ENCODE data around the gene TMEM40.
"Not testable (repeated sequence)": the region's sequence is repeated elsewhere in the genome, so short reads cannot be mapped to it uniquely, and the experiment has no call there.

Gene TMEM40

DNA sequence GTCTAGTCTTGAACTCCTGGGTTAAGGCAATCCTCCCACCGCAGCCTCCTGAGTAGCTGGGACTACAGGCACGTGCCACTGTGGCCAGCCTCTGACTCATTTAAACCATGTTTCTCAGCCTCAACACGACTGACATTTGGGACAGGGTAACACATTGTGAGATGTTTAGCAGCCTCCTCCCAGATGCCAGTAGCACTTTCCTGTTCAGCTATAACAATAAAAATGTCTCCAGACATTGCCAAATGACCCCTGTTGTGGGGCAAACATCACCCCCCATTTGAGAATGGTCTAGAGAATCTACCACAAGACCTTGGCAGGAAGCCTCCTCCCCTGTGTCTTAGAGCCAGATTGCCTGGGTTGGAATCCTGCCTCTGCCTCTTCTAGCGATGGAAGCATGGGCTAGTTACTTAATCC lies 8.4 kb downstream of the TMEM40 start:
- DNase-seq (ENCODE audit: low spot score): no peak

DNA sequence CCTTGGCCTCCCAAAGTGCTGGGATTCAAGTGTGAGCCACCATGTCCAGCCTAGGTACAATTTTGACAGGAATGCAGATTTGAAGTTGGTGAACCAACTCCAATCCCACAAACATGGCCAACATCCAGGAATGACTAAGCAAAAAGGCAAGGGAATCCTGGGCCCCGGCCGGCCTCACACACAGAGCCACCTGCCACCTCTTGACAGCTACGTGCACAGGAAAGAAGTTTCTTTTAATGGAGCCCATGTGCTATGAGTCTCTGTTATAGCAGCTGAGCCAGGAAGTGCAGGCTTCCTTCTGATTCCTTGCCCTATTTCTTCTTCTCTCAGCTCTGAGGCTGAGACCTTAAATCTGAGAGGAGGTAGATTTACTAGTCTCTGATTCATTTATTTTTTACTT lies 8.8 kb downstream of the TMEM40 start:
- no peak for DNase-seq (ENCODE audit: low spot score)

DNA sequence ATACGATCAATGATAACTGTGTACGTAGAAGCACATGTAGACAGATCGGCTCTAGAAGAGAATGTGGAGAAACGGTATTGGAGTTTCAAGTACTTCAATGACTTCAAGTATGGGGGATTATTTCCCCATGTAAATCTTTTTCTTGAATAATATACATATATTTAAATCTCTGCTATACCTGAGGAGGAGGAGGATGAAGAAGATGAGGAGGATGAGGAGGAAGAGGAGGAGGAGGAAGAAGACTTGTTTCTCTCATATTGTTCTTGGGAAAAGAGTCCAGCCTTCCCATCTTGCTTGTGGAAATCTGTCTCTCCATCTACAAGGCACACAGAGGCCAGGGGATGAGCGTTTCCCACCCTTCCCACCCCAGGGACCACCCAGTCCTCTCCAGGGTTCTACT lies 10.6 kb downstream of the TMEM40 start:
- no peak for DNase-seq (ENCODE audit: low spot score)

DNA sequence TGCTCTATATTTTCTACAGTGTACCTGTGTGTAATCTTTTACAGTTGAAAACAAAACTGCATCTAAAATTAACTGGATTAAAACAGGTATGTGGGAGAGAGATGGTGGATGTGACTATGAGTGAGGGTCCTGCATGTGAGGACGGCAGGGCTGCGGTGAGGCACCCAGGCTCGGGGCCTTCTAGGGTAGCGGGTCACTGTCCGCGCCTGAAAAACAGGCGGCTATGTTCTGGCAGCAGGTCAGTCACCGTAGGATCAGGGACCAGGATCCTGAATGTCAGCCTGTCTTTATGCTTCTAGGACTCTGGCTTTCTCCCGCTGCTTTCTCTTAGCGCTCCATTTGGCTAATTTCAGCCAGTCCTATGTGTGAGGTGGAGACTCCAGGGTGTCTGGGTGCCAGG lies 12.6 kb downstream of the TMEM40 start:
- DNase-seq (ENCODE audit: low spot score): no peak

DNA sequence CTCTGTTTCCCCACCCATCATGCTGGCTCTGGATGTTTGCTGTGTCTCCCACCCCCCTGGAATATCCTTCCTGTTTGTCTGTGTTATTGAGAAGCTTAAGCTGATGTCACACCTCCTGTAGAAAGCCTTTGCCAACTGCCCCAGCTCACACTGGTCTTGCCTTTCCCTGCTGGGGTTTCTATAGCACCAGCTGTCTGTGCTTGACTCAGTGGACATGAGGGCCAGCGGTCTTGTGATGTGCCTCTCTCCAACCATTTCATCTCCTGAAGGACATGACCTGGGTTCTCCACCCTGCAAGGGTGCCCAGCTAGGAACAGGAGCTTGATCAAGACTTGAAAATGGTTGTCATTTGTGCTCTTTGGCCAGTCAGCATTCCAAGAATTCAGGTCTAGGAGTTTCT lies 14.7 kb downstream of the TMEM40 start:
- no peak for DNase-seq (ENCODE audit: low spot score)

DNA sequence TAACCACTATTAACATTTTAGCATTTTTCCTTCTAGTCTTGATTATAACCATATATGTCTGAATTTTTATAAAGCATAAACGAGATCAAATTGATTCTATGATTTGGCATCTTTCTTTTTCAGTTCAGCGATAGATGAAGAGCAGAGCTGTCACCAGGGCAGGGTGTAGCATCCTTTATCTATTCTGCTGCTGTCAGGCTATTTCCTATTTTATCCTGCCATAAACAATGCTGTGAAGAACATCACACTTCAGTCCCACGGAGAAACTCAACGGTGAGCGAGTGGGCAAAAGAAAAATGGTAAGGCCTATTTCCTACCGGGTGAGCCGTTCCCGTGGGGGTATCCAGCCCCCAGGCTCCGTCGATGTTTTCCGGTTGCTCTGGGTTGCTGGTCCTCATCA lies 15.5 kb downstream of the TMEM40 start:
- no peak for DNase-seq (ENCODE audit: low spot score)

DNA sequence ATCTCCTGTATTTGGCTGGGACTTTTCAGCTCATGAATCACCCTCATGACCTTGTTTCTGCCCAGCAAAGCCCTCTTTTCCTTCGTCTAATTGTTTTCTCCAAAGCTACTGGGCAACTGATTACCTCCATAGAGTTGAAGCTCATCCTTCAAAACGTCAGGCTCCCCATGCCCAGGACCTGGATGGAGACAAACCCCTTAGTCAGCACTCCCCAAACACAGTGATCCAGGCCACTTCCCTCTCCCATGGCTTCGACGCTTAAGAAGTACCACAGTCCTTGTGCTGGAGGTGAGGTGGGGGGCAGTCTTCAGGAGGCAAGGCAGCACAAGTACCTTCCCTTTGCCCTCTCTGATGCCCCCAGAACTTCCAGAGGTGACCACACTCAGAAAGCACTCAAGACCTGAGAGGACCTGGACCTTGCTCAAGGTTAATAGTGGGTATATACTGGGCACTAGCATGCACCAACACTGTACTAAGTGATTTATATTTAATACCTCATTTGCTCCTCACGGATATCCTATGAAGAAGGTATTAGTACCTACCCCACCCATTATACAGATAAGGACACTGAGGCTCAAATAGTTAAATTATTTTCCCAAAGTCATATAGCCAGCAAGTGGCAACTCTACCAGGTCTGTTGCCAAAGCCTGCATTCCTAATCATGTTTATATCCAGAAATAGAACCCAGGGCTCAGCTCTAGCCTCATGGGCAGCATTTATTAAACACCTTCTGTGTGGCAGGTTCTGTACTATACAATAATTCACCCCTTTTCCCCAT lies 16.5 kb downstream of the TMEM40 start:
- DNase-seq (ENCODE audit: low spot score): no peak

DNA sequence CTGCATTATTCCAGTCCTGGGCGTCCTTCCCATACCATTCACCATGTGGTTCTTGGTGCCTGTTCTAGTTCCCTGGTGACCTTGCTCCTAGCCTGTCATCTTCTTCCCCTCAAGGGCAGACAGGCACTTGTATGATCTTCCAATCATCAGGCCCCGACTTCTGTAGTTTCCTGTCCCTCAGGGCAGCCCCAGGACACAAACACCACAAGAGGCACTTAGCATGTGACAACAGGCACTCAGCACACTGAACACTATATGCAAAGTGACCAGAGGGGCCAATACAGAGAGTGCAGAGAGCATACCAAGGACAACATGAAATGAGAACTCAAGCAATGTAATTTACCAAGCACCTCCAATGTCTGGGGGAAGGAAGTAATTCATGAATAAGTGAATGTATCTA lies 17.9 kb downstream of the TMEM40 start:
- DNase-seq (ENCODE audit: low spot score): no peak

DNA sequence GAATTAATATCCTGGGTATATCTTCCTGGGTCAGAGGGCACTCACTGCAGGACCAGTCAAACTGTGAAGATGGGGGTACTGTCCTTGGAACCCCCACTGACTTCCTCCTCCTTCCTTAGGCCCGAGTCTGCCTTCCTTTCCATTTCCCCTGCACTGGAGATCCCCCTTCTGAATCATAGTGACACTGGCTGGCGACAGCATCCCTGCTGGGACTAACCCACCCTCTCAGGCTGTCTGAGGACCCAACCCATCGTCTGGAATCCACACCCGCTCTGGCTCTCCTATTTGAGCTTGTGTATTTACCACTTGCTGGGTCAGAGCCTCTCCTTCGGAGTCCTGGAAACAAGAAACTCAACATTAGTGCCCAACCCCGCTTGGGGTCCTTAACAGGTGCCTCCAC lies 21.2 kb downstream of the TMEM40 start:
- DNase-seq (ENCODE audit: low spot score): no peak

DNA sequence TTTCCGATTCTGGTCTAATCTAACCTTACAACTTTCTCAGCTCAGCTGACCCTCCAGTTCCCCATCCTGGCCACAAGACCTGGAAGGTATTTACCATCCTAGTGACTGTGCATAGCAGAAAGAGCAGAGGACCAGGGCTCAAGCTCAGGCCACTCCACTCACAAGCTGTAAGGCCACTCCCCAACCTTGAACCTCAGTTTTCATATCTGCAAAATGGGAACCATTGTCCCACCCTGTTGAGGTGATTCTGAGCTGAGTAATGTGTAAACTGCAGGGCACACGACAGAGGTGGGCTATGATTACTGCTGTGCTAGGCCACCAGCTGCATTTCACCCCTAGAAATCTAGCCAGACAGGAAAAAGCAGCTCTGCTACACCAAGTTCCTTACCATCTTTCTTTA lies 21.7 kb downstream of the TMEM40 start:
- DNase-seq (ENCODE audit: low spot score): no peak

DNA sequence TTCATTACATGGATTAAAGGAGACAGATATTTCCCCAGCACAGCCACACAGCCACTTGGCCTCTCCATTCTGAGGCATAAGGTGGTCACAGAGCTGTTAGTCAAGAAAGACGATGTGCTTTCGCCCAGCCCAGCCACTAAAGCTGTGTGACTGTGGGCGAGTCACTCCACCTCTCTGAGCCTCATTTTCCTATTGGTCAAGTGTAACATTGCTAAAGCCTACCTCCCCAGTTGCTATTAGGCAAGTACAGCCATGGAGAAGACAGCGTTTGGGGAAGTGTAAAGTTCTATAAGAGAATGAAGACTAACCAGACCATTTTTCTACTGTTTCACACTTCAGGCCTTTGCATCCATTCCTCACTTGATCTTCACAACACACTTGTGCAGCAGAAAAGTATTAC lies 24.1 kb downstream of the TMEM40 start:
- DNase-seq (ENCODE audit: low spot score): no peak

DNA sequence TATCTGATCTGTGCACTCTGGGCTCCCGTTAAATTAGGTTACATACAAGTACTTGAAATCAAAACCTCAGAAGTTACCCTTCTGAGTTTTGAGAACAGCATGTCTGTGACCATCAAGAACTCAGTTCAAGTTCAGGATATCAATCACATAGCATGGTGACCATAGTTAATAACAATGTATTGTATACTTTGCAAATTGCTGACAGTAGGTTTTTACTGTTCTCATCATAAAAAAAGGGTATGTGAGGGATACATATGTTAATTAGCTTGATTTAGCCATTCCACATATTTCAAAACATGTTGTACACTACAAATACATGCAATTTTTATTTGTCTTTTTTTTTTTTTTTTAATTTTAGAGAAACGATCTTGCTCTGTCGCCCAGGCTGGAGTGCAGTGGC lies 25.5 kb downstream of the TMEM40 start:
- DNase-seq (ENCODE audit: low spot score): no peak

DNA sequence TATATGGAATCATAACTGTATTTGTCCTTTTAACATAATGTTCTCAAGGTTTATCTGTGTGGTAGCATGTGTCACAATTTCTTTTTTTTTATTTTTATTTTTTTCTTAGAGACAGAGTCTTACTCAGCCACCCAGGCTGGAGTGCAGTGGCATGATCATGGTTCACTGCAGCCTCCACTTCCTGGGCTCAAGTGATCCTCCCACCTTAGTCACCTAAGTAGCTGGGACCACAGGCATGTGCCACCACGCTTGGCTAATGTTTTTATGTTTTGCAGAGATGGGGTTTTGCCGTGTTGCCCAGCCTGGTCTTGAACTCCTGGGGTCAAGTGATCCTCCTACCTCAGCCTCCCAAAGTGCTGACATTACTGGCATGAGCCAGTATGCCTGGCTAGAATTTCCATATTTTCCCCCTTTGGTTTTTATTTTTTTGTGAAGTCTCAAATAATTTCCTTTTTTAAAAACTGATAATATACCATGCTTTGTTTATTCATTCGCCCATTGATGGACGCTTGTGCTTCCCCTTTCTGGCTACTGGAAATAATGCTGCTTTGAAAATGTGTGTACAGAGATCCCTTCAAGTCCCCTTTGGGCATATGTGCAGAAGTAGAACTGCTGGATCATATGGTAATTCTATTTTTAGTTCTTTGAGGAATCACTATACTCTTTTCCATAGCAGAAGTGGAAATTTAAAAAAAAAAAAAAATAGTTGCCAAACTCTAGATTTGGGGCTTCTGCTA lies 28.4 kb downstream of the TMEM40 start:
- no peak for DNase-seq (ENCODE audit: low spot score)

DNA sequence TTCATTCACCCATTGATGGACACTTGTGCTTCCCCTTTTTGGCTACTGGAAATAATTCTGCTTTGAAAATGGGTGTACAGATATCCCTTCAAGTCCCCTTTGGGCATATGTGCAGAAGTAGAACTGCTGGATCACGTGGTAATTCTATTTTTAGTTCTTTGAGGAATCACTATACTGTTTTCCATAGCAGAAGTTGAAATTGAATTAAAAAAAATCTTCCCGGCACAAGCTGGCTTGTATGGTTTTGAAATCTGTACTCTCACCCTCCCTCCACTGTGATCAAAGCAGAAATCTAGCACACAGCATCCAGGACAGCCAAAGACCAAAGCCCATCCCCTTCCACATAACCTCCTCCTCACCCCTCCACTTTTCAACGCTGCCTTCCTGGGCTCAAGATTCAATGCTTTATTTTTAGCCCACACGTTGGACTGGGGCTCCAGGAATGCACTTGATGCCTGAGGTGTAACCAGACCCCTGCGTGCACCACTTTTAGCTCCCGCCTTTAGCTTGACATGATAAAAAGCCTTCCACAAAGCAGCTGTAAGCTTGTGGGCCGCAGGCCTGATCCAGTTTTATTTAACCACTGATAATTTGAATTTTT lies 29.9 kb downstream of the TMEM40 start:
- no peak for DNase-seq (ENCODE audit: low spot score)

DNA sequence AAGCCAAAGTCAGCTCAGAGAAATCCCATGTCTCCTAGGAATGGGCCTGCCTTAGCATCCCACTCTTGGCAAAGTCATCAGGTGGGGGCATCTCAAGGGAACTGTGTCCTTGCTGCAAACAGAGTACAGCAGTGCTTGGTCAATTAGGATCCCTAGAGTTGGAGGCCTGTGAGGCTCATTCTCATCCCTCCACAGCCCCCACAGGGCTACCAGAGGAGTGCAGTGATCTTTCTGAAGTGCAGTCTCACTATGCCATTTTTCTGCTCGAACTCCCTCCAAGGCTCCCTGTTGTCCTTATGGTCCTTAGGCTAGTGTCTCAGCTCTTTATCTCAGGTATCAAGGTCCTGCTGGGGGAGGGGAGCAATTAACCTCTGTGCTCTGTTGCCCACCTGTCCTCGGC lies 31.1 kb downstream of the TMEM40 start:
- DNase-seq (ENCODE audit: low spot score): no peak

DNA sequence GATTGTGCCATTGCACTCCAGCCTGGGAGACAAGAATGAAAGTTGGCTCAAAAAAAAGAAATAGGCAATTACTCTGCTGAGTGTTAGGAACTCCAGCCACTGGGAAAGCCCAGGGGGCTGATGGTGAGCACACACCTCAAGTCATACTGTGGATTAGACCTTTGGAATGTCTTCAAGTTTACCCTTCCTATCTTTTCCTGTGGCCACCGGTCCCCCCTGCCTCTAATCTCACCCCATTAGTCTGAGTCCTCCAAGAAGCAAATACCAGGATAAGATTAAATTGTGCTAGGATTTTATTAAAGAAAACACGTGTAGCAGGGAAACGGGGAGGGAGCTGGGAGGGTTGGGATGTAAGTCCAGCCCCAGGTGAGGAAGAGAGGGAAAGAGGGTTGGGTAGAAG lies 31.6 kb downstream of the TMEM40 start:
- no peak for DNase-seq (ENCODE audit: low spot score)

DNA sequence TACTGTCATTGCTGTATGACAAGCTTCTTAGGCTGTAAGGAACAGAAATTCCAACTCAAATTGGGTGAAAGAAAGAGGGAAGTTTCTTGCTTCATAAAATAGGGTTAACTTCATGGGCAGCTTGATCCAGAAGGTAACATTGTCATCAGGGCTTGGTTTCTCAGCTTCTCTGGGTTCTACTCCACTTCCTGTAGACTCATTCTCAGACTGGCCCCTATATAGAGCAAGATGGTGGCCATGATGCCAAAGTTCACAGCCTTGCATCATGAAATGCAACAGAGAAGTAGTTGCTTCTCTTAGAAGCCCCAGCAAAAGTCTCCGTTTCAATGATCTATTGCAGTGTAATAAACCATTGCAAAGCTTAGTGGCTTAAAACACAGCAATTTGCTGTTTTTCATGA lies 33.6 kb downstream of the TMEM40 start:
- no peak for DNase-seq (ENCODE audit: low spot score)

DNA sequence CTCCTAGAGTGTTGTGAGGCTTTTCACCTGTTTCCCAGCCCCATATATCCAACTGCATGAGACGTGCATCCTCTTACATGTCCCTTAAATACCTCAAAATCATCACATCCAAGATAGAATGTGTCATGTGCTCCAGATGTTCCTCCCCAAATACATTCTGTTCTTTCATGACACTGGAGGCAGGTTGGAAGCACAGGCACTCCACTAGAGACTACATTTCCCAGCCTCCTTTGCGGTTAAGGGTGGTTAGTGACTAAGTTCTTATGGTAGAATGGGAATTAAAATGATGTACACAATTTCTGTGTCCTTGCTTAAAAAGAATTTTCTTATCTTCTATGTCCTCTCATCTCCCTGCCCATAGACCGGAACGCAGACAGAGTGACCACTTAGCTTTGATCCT lies 34.3 kb downstream of the TMEM40 start:
- no peak for DNase-seq (ENCODE audit: low spot score)

DNA sequence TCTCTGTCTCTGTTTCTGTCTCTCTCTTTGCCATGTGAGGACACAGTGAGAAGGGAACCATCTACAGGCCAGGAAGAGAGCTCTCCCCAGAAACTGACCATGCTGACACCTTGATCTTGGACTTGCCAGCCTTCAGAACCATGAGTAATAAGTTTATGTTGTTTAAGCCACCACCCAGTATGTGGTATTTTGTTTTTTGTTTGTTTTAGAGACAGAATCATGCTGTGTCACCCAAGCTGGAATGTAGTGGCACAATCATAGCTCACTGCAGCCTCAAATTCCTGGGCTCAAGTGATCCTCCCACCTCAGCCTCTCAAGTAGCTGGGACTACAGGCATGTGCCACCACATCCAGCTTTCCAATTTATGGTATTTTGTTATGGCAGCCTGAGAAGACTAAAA lies 35.7 kb downstream of the TMEM40 start:
- DNase-seq (ENCODE audit: low spot score): not testable (repeated sequence)

DNA sequence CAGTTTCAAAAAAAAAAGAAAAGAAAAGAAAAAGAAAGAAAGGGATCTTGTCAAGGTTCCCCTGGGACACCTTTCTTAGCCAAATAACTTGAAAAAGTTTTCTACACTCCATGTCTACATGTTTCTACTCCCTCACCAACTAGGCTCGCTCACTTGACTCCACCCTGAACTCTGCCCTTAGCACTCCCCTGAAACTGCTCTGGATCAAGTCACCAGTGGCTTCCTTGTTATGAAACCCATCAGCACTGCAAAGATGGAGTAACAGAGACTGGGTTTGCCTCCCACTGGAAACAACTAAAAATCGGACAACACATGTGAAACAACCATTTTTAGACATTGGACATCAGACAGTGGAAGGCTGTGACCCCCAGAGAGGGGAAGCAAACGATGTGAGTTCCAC lies 36.8 kb downstream of the TMEM40 start:
- DNase-seq (ENCODE audit: low spot score): no peak

DNA sequence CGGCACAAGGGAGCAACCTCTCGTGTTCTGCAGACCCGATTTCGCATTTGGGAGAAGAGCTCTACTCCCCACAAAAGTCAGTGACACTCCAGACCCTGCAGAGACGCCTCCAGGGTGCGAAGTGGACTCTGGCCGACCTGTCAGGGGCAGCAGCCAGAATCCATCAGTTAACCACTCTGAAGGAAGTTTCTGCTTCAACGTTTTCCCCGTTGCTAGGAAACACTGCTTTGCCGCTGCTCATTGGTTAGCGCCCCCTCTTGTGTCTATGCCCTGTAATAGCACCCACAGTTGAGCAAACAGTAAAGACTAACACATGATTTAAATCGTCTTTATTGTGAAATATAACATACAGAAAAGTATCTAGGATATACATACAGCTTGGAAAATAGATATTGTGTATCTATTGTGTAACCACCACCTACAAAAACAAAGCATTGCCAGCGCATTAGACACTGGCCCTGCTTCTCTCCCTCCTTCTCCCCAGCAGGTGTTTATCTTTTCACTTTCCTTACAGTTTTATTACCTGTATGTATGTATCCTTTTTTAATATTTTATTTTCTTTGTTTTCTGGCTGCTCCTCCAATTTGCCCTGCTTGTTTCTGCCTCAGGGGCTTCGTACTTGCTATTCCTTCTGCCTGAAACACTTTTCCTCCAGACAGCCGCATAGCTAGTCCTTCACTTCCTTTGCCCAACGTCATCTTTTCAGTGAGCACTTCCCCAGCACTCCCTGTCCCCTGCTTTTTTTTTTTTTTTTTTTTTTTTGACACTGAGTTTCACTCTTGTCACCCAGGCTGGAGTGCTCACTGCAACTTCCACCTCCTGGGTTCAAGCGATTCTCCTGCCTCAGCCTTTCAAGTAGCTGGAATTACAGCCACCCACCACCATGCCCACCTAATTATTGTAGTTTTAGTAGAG lies 38.8 kb downstream of the TMEM40 start:
- peak; percentile 80 for DNase-seq (ENCODE audit: low spot score)

DNA sequence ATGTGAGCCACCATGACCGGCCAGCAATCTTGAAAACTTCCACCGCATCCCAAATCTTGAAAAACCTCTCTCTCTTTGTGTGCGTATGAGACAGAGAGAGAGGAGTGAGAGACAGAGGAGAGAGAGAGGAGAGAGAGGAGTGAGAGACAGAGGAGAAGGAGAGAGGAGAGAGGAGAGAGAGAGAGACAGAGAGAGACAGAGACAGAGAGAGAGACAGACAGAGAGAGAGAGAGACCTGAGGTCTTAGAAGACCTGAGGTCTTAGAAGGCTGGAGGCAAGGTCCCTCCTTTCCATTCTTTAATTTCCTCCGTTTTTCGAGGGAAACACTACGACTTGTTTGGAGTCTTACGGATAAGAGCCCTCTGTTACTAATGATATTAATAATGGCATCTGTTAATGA lies 39.5 kb downstream of the TMEM40 start:
- no peak for DNase-seq (ENCODE audit: low spot score)

Measured in hematopoietic multipotent progenitor cell treated with erythropoietin and hydrocortisone succinate and interleukin-3 and kit ligand, for 17 days (in vitro differentiated cells).